SK-N-SH treated with all-trans-retinoic acid at 6 μM for 48 hours (cell line): ENCODE results near the gene RAB14.

Source experiments
- BACH2 ChIP-seq: fragments of 250-450 bp; sonication (Bioruptor Pico); IDR thresholded peaks from 2 replicates; pipeline ENCODE4 v1.9.0; 2021; ENCODE audit warnings: mild to moderate bottlenecking, borderline replicate concordance
- CREB5 ChIP-seq: fragments of 250-450 bp; sonication (Bioruptor Pico); IDR thresholded peaks from 2 replicates; pipeline ENCODE4 v1.5.1; 2020; ENCODE audit warnings: low read depth, mild to moderate bottlenecking, moderate library complexity
- CSRNP3 ChIP-seq: fragments of 250-450 bp; sonication (Bioruptor Pico); IDR thresholded peaks from 2 replicates; pipeline ENCODE4 v1.5.1; 2021; ENCODE audit warnings: mild to moderate bottlenecking, moderate library complexity
- GLIS3 ChIP-seq: fragments of 250-450 bp; sonication (Bioruptor Pico); IDR thresholded peaks from 2 replicates; pipeline ENCODE4 v1.5.0; 2020; ENCODE audit warnings: mild to moderate bottlenecking, moderate library complexity
- ISL1 ChIP-seq: fragments of 250-450 bp; sonication (Bioruptor Pico); IDR thresholded peaks from 2 replicates; pipeline ENCODE4 v2.1.2; 2022; ENCODE audit warnings: mild to moderate bottlenecking, moderate library complexity
- POU6F1 ChIP-seq: fragments of 250-450 bp; sonication (Bioruptor Pico); IDR thresholded peaks from 2 replicates; pipeline ENCODE4 v1.8.0; 2021; ENCODE audit warnings: low read depth, mild to moderate bottlenecking, moderate library complexity, borderline replicate concordance
- RARB ChIP-seq: fragments of 250-450 bp; sonication (Bioruptor Pico); IDR thresholded peaks from 2 replicates; pipeline ENCODE4 v1.8.0; 2021; ENCODE audit warnings: mild to moderate bottlenecking, moderate library complexity
- TCF4 ChIP-seq: fragments of 250-450 bp; sonication (Bioruptor Pico); IDR thresholded peaks from 2 replicates; pipeline ENCODE4 v1.8.0; 2021; ENCODE audit warnings: mild to moderate bottlenecking, moderate library complexity, borderline replicate concordance
- TSHZ2 ChIP-seq: fragments of 250-450 bp; sonication (Bioruptor Pico); IDR thresholded peaks from 2 replicates; pipeline ENCODE4 v1.5.0; 2020; ENCODE audit warnings: mild to moderate bottlenecking, moderate library complexity
- ZC3H10 ChIP-seq: fragments of 250-450 bp; sonication (Bioruptor Pico); IDR thresholded peaks from 2 replicates; pipeline ENCODE4 v1.5.1; 2021; ENCODE audit warnings: mild to moderate bottlenecking, moderate library complexity
- ZFP3 ChIP-seq: fragments of 250-450 bp; sonication (Bioruptor Pico); IDR thresholded peaks from 2 replicates; pipeline ENCODE4 v1.5.0; 2020; ENCODE audit warnings: mild to moderate bottlenecking, moderate library complexity
- ZFP30 ChIP-seq: fragments of 450-650 bp; formaldehyde crosslinking; IDR thresholded peaks from 2 replicates; pipeline ENCODE4 v1.5.0; 2022; ENCODE audit warnings: mild to moderate bottlenecking, moderate library complexity
- ZNF70 ChIP-seq: fragments of 450-650 bp; formaldehyde crosslinking; IDR thresholded peaks from 2 replicates; pipeline ENCODE4 v1.5.0; 2020; ENCODE audit warnings: mild to moderate bottlenecking, moderate library complexity
- ZNF8 ChIP-seq: fragments of 450-650 bp; formaldehyde crosslinking; IDR thresholded peaks from 2 replicates; pipeline ENCODE4 v1.5.0; 2020; ENCODE audit warnings: mild to moderate bottlenecking, moderate library complexity

GRCh38 chr9:121138973-121139372, 62.7 kb downstream of the RAB14 start:
- TF ChIP-seq CREB5 (CRISPR knock-in tag) (no peak), ZFP30 (CRISPR knock-in tag) (no peak), ZNF70 (no peak), RARB (CRISPR knock-in tag) (no peak), ZC3H10 (no peak), CSRNP3 (no peak), TCF4 (CRISPR knock-in tag) (no peak), ISL1 (CRISPR knock-in tag) (peak; percentile 72), ZFP3 (CRISPR knock-in tag) (no peak), TSHZ2 (CRISPR knock-in tag) (no peak), ZNF8 (no peak), GLIS3 (no peak), BACH2 (CRISPR knock-in tag) (no peak), POU6F1 (no peak)
